Tibial artery (tissue), 4 donors: Measurements from ENCODE around the gene C10orf67.

Experiments
- DNase-seq, 2 donors: peaks; one replicate each; pipeline ENCODE4 v3.0.0-alpha.2; 2019
- H3K27ac ChIP-seq, 2 donors: fragments of 200-600 bp; sonication (generic) in 1 of 2; 1 replicate in 1 of 2; 2 replicates in 1 of 2; pipeline ENCODE4 v1.5.1; 2018 to 2019; ENCODE audit warnings: mild to moderate bottlenecking in 1 of 2
- H3K27me3 ChIP-seq, 2 donors: fragments of 200-600 bp; sonication (generic) in 1 of 2; one replicate each; pipeline versions ENCODE4 v1.5.1 to v1.6.0; 2016 to 2019
- H3K36me3 ChIP-seq, 3 donors: fragments of 200-600 bp; sonication (generic) in 2 of 3; one replicate each; pipeline ENCODE4 v1.5.1; 2016 to 2019; ENCODE audit warnings: mild to moderate bottlenecking in 2 of 3
- H3K4me1 ChIP-seq, 4 donors: fragments of 200-600 bp; sonication (generic) in 2 of 4; 1 replicate in 3 of 4; 2 replicates in 1 of 4; pipeline ENCODE4 v1.5.1; 2016 to 2019
- H3K4me3 ChIP-seq, 2 donors: fragments of 200-600 bp; sonication (generic) in 1 of 2; 1 replicate in 1 of 2; 2 replicates in 1 of 2; pipeline ENCODE4 v1.5.1; 2018 to 2019; ENCODE audit warnings: mild to moderate bottlenecking in 2 of 2
- H3K9me3 ChIP-seq, 3 donors: fragments of 200-600 bp; sonication (generic) in 1 of 3; one replicate each; pipeline ENCODE4 v1.5.1; 2016 to 2019
- CTCF ChIP-seq, 2 experiments: fragments of 200-600 bp in 1 of 2; fragments of 450-650 bp in 1 of 2; IDR thresholded peaks; one replicate each; pipeline ENCODE4 v1.5.1; 2017 to 2019; ENCODE audit warnings: antibody characterized with exemption in 2 of 2, mild to moderate bottlenecking in 1 of 2, moderate library complexity in 1 of 2
- intact Hi-C: fragments of 100-400 bp; cut with DNase I; formaldehyde crosslinking; loops from one replicate; pipeline ENCODE4 v1.15.0; 2023; ENCODE audit warnings: low total_unique reads

The C10orf67 gene

GRCh38 chr10:23203369-23204325 lies 140.9 kb downstream of the C10orf67 start:
- H3K36me3 ChIP-seq: no peaks in the 10 kb centered on the region
- TF ChIP-seq CTCF (IDR thresholded peaks at IDR 0.05): no peak
- H3K4me1 ChIP-seq: peaks cover 0 to 4% (median 0%) of the 10 kb centered on the region in 4 donors
- peaks cover 0 to 48% of the 10 kb centered on the region in 2 donors for H3K27me3 ChIP-seq
- DNase-seq: no peak
- H3K9me3 ChIP-seq: no peaks in the 10 kb centered on the region
- intact Hi-C loops: no loop called here
- no peak overlapping the region for H3K4me3 ChIP-seq
- H3K27ac ChIP-seq: no peak overlapping the region

- no peak for DNase-seq
- intact Hi-C loops: no loop called here
- Histone ChIP-seq H3K27me3 (peaks cover 0 to 50% of the 10 kb centered on the region in 2 donors), H3K4me3 (no peak overlapping the region), H3K36me3 (no peaks in the 10 kb centered on the region), H3K27ac (no peak overlapping the region), H3K4me1 (peaks cover 0 to 5% (median 0%) of the 10 kb centered on the region in 4 donors), H3K9me3 (no peaks in the 10 kb centered on the region)
- no peak for TF ChIP-seq CTCF (IDR thresholded peaks at IDR 0.05)
These were observed 141.8 kb downstream of the C10orf67 start for GRCh38 chr10:23202779-23203178.

GRCh38 chr10:23201837-23202236 lies 142.8 kb downstream of the C10orf67 start:
- Histone ChIP-seq H3K4me1 (peaks cover 0 to 5% (median 0%) of the 10 kb centered on the region in 4 donors), H3K4me3 (no peak overlapping the region), H3K27me3 (peaks cover 0 to 60% of the 10 kb centered on the region in 2 donors), H3K9me3 (no peaks in the 10 kb centered on the region), H3K27ac (no peak overlapping the region), H3K36me3 (no peaks in the 10 kb centered on the region)
- intact Hi-C loops: no loop called here
- no peak for DNase-seq
- TF ChIP-seq CTCF (IDR thresholded peaks at IDR 0.05): no peak

GRCh38 chr10:23200997-23201652 lies 143.5 kb downstream of the C10orf67 start:
- H3K27ac ChIP-seq: no peak overlapping the region
- DNase-seq: no peak

GRCh38 chr10:23200586-23200985 lies 144.0 kb downstream of the C10orf67 start:
- Histone ChIP-seq H3K4me1 (peaks cover 0 to 5% (median 0%) of the 10 kb centered on the region in 4 donors), H3K4me3 (no peak overlapping the region), H3K27ac (no peak overlapping the region), H3K36me3 (no peaks in the 10 kb centered on the region), H3K9me3 (no peaks in the 10 kb centered on the region), H3K27me3 (peaks cover 0 to 72% of the 10 kb centered on the region in 2 donors)
- intact Hi-C loops: no loop called here
- no peak for DNase-seq
- TF ChIP-seq CTCF (IDR thresholded peaks at IDR 0.05): no peak

More at GRCh38 chr10:23200997-23201652, 143.5 kb downstream of the C10orf67 start:
- no peak overlapping the region for H3K4me3 ChIP-seq
- intact Hi-C loops: no loop called here
- H3K27me3 ChIP-seq: peaks cover 0 to 67% of the 10 kb centered on the region in 2 donors
- H3K9me3 ChIP-seq: no peaks in the 10 kb centered on the region
- H3K36me3 ChIP-seq: no peaks in the 10 kb centered on the region
- no peak for TF ChIP-seq CTCF (IDR thresholded peaks at IDR 0.05)
- peaks cover 0 to 5% (median 0%) of the 10 kb centered on the region in 4 donors for H3K4me1 ChIP-seq
